Neural crest cell (in vitro differentiated cells): ENCODE results near the gene PIGO. TPM values are rescaled to one million over a fixed set of nuclear protein-coding genes. Genes with fewer than 3 reads are reported as not detected.
A peak's percentile ranks its signal among the peaks of the same experiment; 100 is the strongest.

Source experiments
- DNase-seq: peaks from one replicate; pipeline ENCODE4 v3.0.0; 2021; ENCODE audit warnings: low read depth, mixed read lengths, low spot score
- H3K27ac Mint-ChIP-seq: one replicate; pipeline ENCODE4 v1.8.0; 2021; ENCODE audit warnings: mild to moderate bottlenecking, mixed read lengths; ENCODE audit not compliant: unreplicated experiment
- H3K27me3 Mint-ChIP-seq: 2 replicates; pipeline ENCODE4 v1.8.0; 2021; ENCODE audit warnings: low read depth, mild to moderate bottlenecking, mixed read lengths
- H3K36me3 Mint-ChIP-seq: 2 replicates; pipeline ENCODE4 v1.8.0; 2021; ENCODE audit warnings: low read depth, mild to moderate bottlenecking, mixed read lengths
- H3K4me1 Mint-ChIP-seq: 2 replicates; pipeline ENCODE4 v1.8.0; 2021; ENCODE audit warnings: mixed read lengths
- H3K4me3 Mint-ChIP-seq: one replicate; pipeline ENCODE4 v1.8.0; 2021; ENCODE audit warnings: mild to moderate bottlenecking, mixed read lengths
- H3K9me3 Mint-ChIP-seq: 2 replicates; pipeline ENCODE4 v1.8.0; 2021; ENCODE audit warnings: mixed read lengths
- total RNA-seq: library from RNA; stranded (reverse); gene quantifications from 2 replicates; pipeline ENCODE4 v1.2.1, GENCODE V29; 2021
- TF ChIP-seq, protein P1 (sequence below): fragments of 200-600 bp; sonication (generic); conservative IDR thresholded peaks from 2 replicates; pipeline ENCODE4 v1.5.0; 2021; ENCODE audit warnings: antibody characterized with exemption, mild to moderate bottlenecking

Gene PIGO
- total RNA-seq, 1 donor from 2014 or later = 28.3 TPM

DNA sequence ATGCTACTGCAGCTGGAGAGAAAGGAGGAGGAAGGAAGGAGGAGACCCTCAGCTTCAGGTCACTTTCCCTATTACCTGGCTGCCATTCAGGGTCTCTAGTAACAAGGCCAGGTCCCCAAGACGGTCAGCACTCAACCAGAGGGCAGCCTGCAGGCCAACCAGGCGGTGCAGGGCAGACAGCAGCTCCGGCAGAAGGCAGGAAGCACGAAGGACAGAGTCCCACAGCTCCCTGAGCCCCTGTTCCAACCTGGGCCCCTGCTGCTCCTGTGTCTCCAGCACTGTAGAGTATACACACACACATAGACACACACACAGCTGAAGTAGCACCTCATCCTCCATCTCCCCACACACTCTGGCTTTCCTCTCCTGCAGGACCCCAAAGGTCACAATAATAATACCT, 18.3 kb downstream of the PIGO start:
- H3K4me1 Mint-ChIP-seq = peaks cover 32% of the 10 kb centered on the region
- peaks cover 13% of the 10 kb centered on the region for H3K36me3 Mint-ChIP-seq
- peak overlapping the region; percentile 91 for H3K4me3 Mint-ChIP-seq
- peak overlapping the region; percentile 11 for H3K27ac Mint-ChIP-seq
- H3K27me3 Mint-ChIP-seq = no peaks in the 10 kb centered on the region
- no peaks in the 10 kb centered on the region for H3K9me3 Mint-ChIP-seq
- DNase-seq = no peak
- TF ChIP-seq, protein P1, sequence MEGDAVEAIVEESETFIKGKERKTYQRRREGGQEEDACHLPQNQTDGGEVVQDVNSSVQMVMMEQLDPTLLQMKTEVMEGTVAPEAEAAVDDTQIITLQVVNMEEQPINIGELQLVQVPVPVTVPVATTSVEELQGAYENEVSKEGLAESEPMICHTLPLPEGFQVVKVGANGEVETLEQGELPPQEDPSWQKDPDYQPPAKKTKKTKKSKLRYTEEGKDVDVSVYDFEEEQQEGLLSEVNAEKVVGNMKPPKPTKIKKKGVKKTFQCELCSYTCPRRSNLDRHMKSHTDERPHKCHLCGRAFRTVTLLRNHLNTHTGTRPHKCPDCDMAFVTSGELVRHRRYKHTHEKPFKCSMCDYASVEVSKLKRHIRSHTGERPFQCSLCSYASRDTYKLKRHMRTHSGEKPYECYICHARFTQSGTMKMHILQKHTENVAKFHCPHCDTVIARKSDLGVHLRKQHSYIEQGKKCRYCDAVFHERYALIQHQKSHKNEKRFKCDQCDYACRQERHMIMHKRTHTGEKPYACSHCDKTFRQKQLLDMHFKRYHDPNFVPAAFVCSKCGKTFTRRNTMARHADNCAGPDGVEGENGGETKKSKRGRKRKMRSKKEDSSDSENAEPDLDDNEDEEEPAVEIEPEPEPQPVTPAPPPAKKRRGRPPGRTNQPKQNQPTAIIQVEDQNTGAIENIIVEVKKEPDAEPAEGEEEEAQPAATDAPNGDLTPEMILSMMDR = no peak

DNA sequence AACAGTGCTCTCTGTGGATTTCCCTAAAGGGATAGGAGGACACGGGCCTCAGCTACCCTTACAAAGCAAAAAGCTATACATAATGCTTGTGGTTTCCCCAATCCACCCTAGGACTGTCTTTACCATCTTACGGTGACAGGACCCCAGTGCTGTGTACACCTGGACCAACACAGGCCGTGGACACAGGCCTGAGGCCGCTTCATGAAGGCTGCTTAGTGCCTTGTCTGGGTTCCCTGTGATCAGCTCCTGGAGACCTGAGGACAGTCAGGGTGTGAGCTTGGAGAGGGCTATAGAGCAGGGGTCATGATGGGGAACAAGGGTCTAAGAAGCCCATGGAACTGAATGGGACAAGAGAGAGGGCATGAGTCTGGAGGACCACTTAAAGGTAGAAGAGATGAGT, 19.5 kb downstream of the PIGO start:
- Mint-ChIP-seq H3K4me1 (peaks cover 38% of the 10 kb centered on the region), H3K27me3 (peaks cover 2% of the 10 kb centered on the region), H3K27ac (no peak overlapping the region), H3K36me3 (peaks cover 18% of the 10 kb centered on the region), H3K4me3 (peak overlapping the region; percentile 91), H3K9me3 (peaks cover 3% of the 10 kb centered on the region)
- TF ChIP-seq, protein P1 = no peak
- no peak for DNase-seq

DNA sequence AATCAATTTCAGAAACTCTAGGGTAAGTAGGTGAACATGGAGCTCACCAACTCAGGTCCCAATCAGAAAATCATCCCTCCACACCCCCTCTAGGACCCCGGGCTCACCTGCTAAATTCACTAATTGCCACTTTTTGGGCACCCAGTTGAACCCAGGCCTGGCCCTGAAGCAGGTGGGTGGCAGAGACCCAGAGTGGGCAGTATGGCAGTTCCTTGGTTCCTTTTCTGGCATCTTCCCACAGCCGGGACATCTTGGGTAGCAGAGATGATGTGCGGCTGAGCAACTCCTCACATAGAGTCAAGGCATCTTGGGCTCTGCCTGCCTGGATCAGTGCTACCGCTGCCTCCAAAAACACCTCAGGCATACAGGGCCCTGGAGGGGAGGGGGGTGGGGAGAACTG, 21.0 kb downstream of the PIGO start:
- Mint-ChIP-seq H3K4me3 (peak overlapping the region; percentile 64), H3K4me1 (peaks cover 50% of the 10 kb centered on the region), H3K9me3 (peaks cover 3% of the 10 kb centered on the region), H3K27me3 (peaks cover 2% of the 10 kb centered on the region), H3K36me3 (peaks cover 18% of the 10 kb centered on the region), H3K27ac (no peak overlapping the region)
- TF ChIP-seq, protein P1 = no peak
- DNase-seq = no peak

DNA sequence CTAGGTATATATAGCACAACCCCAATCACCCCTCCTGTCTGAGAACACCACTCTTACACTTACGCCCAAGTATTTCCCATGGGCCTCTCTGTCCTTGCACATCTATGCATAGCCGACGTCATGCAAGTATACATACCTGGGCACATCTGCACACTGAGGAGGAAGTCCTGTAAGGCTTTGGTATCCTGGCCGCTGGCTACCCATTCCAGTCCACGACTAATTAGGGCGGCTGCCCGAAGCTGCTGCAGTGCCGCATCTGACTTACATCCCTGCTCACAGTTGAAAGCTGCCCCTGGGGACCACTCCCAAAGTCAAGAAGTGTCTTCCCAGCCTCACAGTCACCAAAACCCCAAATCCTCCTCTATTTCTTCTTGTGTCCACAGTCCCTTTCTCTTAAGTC, 21.6 kb downstream of the PIGO start:
- DNase-seq = no peak
- Mint-ChIP-seq H3K36me3 (peaks cover 18% of the 10 kb centered on the region), H3K27ac (peak overlapping the region; percentile 75), H3K9me3 (peaks cover 3% of the 10 kb centered on the region), H3K4me1 (peaks cover 50% of the 10 kb centered on the region), H3K27me3 (peaks cover 2% of the 10 kb centered on the region), H3K4me3 (peak overlapping the region; percentile 55)
- TF ChIP-seq, protein P1 = no peak

DNA sequence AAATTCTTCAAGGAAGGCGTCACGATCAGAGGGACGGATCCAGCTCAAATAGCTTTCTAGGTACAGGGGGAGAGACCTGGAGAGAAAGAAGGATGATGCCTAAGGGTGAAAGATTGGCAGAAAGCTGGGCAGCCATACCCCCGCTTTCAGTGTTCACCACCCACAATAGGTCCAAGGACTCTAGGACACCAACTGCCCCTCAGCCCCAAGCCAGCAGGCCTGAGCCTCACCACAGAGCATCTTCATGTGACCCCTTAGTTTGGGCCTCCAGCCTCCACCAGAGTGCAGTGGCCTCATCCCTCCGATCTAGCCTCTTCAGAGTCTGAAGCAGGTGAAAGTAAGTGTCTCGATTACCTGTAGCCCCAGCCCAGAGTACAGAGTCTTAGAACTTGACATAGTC, 22.2 kb downstream of the PIGO start:
- peaks cover 54% of the 10 kb centered on the region for H3K4me1 Mint-ChIP-seq
- TF ChIP-seq, protein P1 = no peak
- no peak for DNase-seq
- H3K27me3 Mint-ChIP-seq = peaks cover 2% of the 10 kb centered on the region
- peak overlapping the region; percentile 55 for H3K4me3 Mint-ChIP-seq
- H3K27ac Mint-ChIP-seq = no peak overlapping the region
- peaks cover 18% of the 10 kb centered on the region for H3K36me3 Mint-ChIP-seq
- H3K9me3 Mint-ChIP-seq = peaks cover 3% of the 10 kb centered on the region

DNA sequence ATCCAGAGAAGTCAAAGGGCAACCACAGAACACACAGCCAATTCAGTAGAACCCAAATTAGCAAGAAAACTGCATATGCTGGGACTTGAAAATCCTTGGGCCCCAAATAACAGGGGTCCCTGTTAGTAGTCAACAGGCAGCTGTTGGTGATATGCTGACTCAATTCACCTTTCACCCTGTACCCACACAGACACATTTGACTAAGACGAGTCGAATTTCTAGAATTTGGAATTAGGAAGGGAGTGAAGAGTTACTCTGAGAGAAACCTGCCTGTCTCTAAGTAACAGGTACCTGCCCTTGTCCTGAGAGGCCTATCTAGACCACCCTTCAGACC, 23.1 kb downstream of the PIGO start:
- peaks cover 2% of the 10 kb centered on the region for H3K27me3 Mint-ChIP-seq
- no peak for DNase-seq
- peak overlapping the region; percentile 93 for H3K4me3 Mint-ChIP-seq
- peaks cover 3% of the 10 kb centered on the region for H3K9me3 Mint-ChIP-seq
- peaks cover 24% of the 10 kb centered on the region for H3K36me3 Mint-ChIP-seq
- peaks cover 54% of the 10 kb centered on the region for H3K4me1 Mint-ChIP-seq
- H3K27ac Mint-ChIP-seq = peak overlapping the region; percentile 79
- TF ChIP-seq, protein P1 = no peak
